K562 (cell line): Measurements from ENCODE around the gene KLF13. TPM values are rescaled to one million over a fixed set of nuclear protein-coding genes. Genes with fewer than 3 reads are reported as not detected.

Source experiments
- CBX5 ChIP-seq: IDR thresholded peaks from 2 replicates; pipeline ENCODE4 v1.6.1; 2014; ENCODE audit warnings: low read depth, borderline replicate concordance
- CREBBP ChIP-seq: IDR thresholded peaks from one replicate; pipeline ENCODE4 v1.6.1; 2012; ENCODE audit warnings: low read depth, mild to moderate bottlenecking, control low read depth, inconsistent platforms, low read length
- CTCFL ChIP-seq: IDR thresholded peaks from 2 replicates; pipeline ENCODE4 v1.6.1; 2011; ENCODE audit warnings: borderline replicate concordance, low read depth, mild to moderate bottlenecking, moderate library complexity, low read length; ENCODE audit not compliant: insufficient read depth, poor library complexity, severe bottlenecking
- EP300 ChIP-seq: IDR thresholded peaks from 2 replicates; pipeline ENCODE4 v1.6.1; 2012; ENCODE audit warnings: low read length, improper control_type of control experiment
- ESRRB ChIP-seq: fragments of 250-450 bp; sonication (Bioruptor Pico); IDR thresholded peaks from 2 replicates; pipeline ENCODE4 v1.5.0; 2020; ENCODE audit warnings: mild to moderate bottlenecking, moderate library complexity, borderline replicate concordance
- FOXK2 ChIP-seq, 2 experiments: fragments of 450-650 bp; IDR thresholded peaks in 1 of 2; conservative IDR thresholded peaks in 1 of 2; 2 replicates each; pipeline ENCODE4 v1.6.1; 2016; ENCODE audit warnings: low read depth in 2 of 2, mild to moderate bottlenecking in 1 of 2
- MTA1 ChIP-seq: fragments of 450-650 bp; IDR thresholded peaks from 2 replicates; pipeline ENCODE4 v1.6.1; 2017; ENCODE audit warnings: borderline replicate concordance
- RNF2 ChIP-seq: sonication (generic); IDR thresholded peaks from 2 replicates; pipeline ENCODE4 v1.6.1; 2016
- SOX6 ChIP-seq: fragments of 450-650 bp; IDR thresholded peaks from 2 replicates; pipeline ENCODE4 v1.6.1; 2014; ENCODE audit warnings: mild to moderate bottlenecking
- SP2 ChIP-seq: IDR thresholded peaks from 2 replicates; pipeline ENCODE4 v1.6.1; 2011; ENCODE audit warnings: mild to moderate bottlenecking, low read depth, low read length, moderate library complexity; ENCODE audit not compliant: poor library complexity, severe bottlenecking; ENCODE audit errors: extremely low read depth
- YY1 ChIP-seq, 3 experiments: IDR thresholded peaks; 2 replicates each; pipeline ENCODE4 v1.6.1; 2011; ENCODE audit warnings: low read length in 2 of 3, mild to moderate bottlenecking in 2 of 3, moderate library complexity in 2 of 3, borderline replicate concordance in 1 of 3, control low read depth in 1 of 3, low read depth in 1 of 3; ENCODE audit not compliant: insufficient read depth in 3 of 3, insufficient replicate concordance in 2 of 3, control insufficient read depth in 1 of 3, insufficient read length in 1 of 3; ENCODE audit errors: extremely low read depth in 1 of 3
- ZBTB40 ChIP-seq, 2 experiments: fragments of 450-650 bp in 1 of 2; sonication (generic) in 1 of 2; formaldehyde crosslinking in 1 of 2; IDR thresholded peaks; 2 replicates each; pipeline versions ENCODE4 v1.7.1 to v1.9.0; 2016 to 2022; ENCODE audit warnings: inconsistent platforms in 1 of 2, mild to moderate bottlenecking in 1 of 2, missing genetic modification reagents in 1 of 2
- ZKSCAN1 ChIP-seq: fragments of 150-350 bp; IDR thresholded peaks from 2 replicates; pipeline ENCODE4 v1.6.1; 2016; ENCODE audit warnings: low read depth, low read length
- ZNF175 ChIP-seq: fragments of 200-800 bp; sonication (Bioruptor generic); IDR thresholded peaks from 2 replicates; pipeline ENCODE4 v1.6.1; 2016; ENCODE audit warnings: low read depth, mild to moderate bottlenecking, missing genetic modification characterization, missing compliant biosample characterization
- polyA plus RNA-seq, 8 experiments: library from polyadenylated mRNA; depleted of rRNA in 4 of 8; stranded (reverse) in 5 of 8; unstranded in 3 of 8; fragments of >200 nt; fragmentation: Nextera tagmentation in 2 of 8; fragmentation: Illumina TruSeq in 1 of 8; extraction: Ambion mirVana in 2 of 8; extraction: Trizol in 1 of 8; gene quantifications; 2 replicates each; pipeline versions ENCODE4 v1.2.1 to v1.2.3, GENCODE V29; 2011 to 2014; ENCODE audit warnings: inconsistent platforms in 1 of 8, missing spikeins in 1 of 8
- total RNA-seq, 7 experiments: library from RNA; depleted of rRNA in 6 of 7; stranded (reverse); fragments of >200 nt in 6 of 7; fragmentation: Illumina TruSeq in 2 of 7; extraction: Trizol in 2 of 7; gene quantifications; 2 replicates each; pipeline versions ENCODE4 v1.2.1 to v1.2.3, GENCODE V29; 2011 to 2021; ENCODE audit warnings: low replicate concordance in 1 of 7
- TF ChIP-seq, protein P1 (sequence below): fragments of 450-650 bp; formaldehyde crosslinking; conservative IDR thresholded peaks from 2 replicates; pipeline ENCODE4 v1.4.0; 2022; ENCODE audit warnings: mild to moderate bottlenecking, missing genetic modification characterization

The KLF13 gene
- total and polyA plus RNA-seq, 9 of the 15 experiments (the other 6 are each of a cell fraction or from before 2014, with no cell fraction given) = 1.8 to 10.5 (median 4.8) TPM

DNA sequence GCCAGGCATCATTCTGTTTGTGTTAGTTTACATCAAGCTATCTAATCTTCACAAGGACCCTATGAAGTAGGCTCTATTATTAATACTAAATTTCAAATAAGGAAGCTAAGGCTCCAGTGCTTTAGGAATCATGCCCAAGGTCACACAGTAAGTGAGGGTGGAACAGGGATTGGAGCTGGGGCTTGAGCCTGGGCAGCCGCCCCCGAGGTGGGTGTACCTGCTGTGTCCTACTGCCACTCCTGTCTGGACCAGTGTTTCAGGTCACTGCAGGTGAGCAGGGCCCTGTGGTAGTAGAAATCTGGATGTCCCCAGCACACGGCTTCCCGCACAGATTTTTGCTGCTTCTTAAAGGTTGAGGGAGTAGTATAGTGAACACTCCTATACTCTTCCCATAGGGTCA is 6.5 kb downstream of the KLF13 start (continued):
- no peak for TF ChIP-seq ZBTB40 (IDR thresholded peaks at IDR 0.05)
- no peak for TF ChIP-seq ZBTB40 (CRISPR knock-in tag; IDR thresholded peaks at IDR 0.05)
- no peak for TF ChIP-seq CREBBP
- no peak for TF ChIP-seq RNF2
- no peak for TF ChIP-seq SP2
- no peak for TF ChIP-seq CTCFL
- no peak for TF ChIP-seq ESRRB (CRISPR knock-in tag)
- no peak for TF ChIP-seq FOXK2 (conservative IDR thresholded peaks at IDR 0.05 in 1 of 2, IDR thresholded peaks at IDR 0.05 in 1 of 2; ENCODE audit: low read depth in 2 of 2)
- TF ChIP-seq YY1 (IDR thresholded peaks at IDR 0.05; ENCODE audit: borderline replicate concordance in 1 of 3, control insufficient read depth in 1 of 3, extremely low read depth in 1 of 3, insufficient read depth in 3 of 3, insufficient read length in 1 of 3, insufficient replicate concordance in 2 of 3, low read depth in 1 of 3, low read length in 2 of 3) = no peak
- no peak for TF ChIP-seq SOX6
- TF ChIP-seq EP300 = no peak
- no peak for TF ChIP-seq ZNF175 (CRISPR knock-in tag)
- no peak for TF ChIP-seq MTA1
- no peak for TF ChIP-seq CBX5
- TF ChIP-seq, protein P1, sequence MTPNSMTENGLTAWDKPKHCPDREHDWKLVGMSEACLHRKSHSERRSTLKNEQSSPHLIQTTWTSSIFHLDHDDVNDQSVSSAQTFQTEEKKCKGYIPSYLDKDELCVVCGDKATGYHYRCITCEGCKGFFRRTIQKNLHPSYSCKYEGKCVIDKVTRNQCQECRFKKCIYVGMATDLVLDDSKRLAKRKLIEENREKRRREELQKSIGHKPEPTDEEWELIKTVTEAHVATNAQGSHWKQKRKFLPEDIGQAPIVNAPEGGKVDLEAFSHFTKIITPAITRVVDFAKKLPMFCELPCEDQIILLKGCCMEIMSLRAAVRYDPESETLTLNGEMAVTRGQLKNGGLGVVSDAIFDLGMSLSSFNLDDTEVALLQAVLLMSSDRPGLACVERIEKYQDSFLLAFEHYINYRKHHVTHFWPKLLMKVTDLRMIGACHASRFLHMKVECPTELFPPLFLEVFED (CRISPR knock-in tag) = no peak
- no peak for TF ChIP-seq ZKSCAN1
